Astrocyte (in vitro differentiated cells and primary cell): ENCODE data around the gene CSNK1D. TPM values are rescaled to one million over a fixed set of nuclear protein-coding genes. Genes with fewer than 3 reads are reported as not detected.

Experiments used
- DNase-seq: peaks from one replicate; pipeline ENCODE4 v3.0.0-alpha.2; 2010; ENCODE audit warnings: low read depth
- FAIRE-seq: peaks from 2 replicates; lab custom pipeline; 2011; peaks lifted over from hg19 to GRCh38; lab: Jason Lieb, UNC
- H2AFZ ChIP-seq: 2 replicates; pipeline ENCODE4 v1.6.0; 2012; ENCODE audit warnings: low read depth, low read length, inconsistent platforms
- H3K27ac ChIP-seq: 2 replicates; pipeline ENCODE4 v1.5.1; 2011; ENCODE audit warnings: low read depth, low read length, inconsistent platforms
- H3K27me3 ChIP-seq: 2 replicates; pipeline ENCODE4 v1.6.0; 2011; ENCODE audit warnings: low read length, inconsistent platforms; ENCODE audit not compliant: insufficient read depth
- H3K36me3 ChIP-seq: 2 replicates; pipeline ENCODE4 v1.5.1; 2011; ENCODE audit warnings: low read length, inconsistent platforms; ENCODE audit not compliant: insufficient read depth
- H3K4me1 ChIP-seq: 2 replicates; pipeline ENCODE4 v1.5.1; 2011; ENCODE audit warnings: low read length, inconsistent platforms; ENCODE audit not compliant: insufficient read depth
- H3K4me2 ChIP-seq: 2 replicates; pipeline ENCODE4 v1.6.0; 2012; ENCODE audit warnings: low read length, inconsistent platforms
- H3K4me3 ChIP-seq: 2 replicates; pipeline ENCODE4 v1.5.1; 2011; ENCODE audit warnings: low read depth, mild to moderate bottlenecking, low read length, inconsistent platforms; ENCODE audit not compliant: insufficient read depth
- H3K79me2 ChIP-seq: 2 replicates; pipeline ENCODE4 v1.6.0; 2012; ENCODE audit warnings: mild to moderate bottlenecking, low read length, inconsistent platforms; ENCODE audit not compliant: insufficient read depth
- H3K9ac ChIP-seq: 2 replicates; pipeline ENCODE4 v1.6.0; 2012; ENCODE audit warnings: mild to moderate bottlenecking, low read length, inconsistent platforms
- H3K9me3 ChIP-seq: 2 replicates; pipeline ENCODE4 v1.5.1; 2012; ENCODE audit warnings: low read depth, mild to moderate bottlenecking, low read length, inconsistent platforms; ENCODE audit not compliant: insufficient read depth
- H4K20me1 ChIP-seq: 2 replicates; pipeline ENCODE4 v1.6.0; 2012; ENCODE audit warnings: low read length, inconsistent platforms; ENCODE audit not compliant: insufficient read depth
- H3K27ac Mint-ChIP-seq: one replicate; pipeline ENCODE4 v1.8.0; 2021; ENCODE audit warnings: mild to moderate bottlenecking, mixed read lengths; ENCODE audit not compliant: unreplicated experiment
- H3K27me3 Mint-ChIP-seq: one replicate; pipeline ENCODE4 v1.8.0; 2021; ENCODE audit warnings: low read depth, mixed read lengths; ENCODE audit not compliant: unreplicated experiment
- H3K36me3 Mint-ChIP-seq: one replicate; pipeline ENCODE4 v1.8.0; 2021; ENCODE audit warnings: low read depth, mixed read lengths; ENCODE audit not compliant: unreplicated experiment
- H3K4me1 Mint-ChIP-seq: one replicate; pipeline ENCODE4 v1.8.0; 2021; ENCODE audit warnings: low read depth, mixed read lengths; ENCODE audit not compliant: unreplicated experiment
- H3K4me3 Mint-ChIP-seq: one replicate; pipeline ENCODE4 v1.8.0; 2021; ENCODE audit warnings: mild to moderate bottlenecking, moderate library complexity, mixed read lengths; ENCODE audit not compliant: unreplicated experiment
- H3K9me3 Mint-ChIP-seq: one replicate; pipeline ENCODE4 v1.8.0; 2021; ENCODE audit warnings: mild to moderate bottlenecking, mixed read lengths; ENCODE audit not compliant: unreplicated experiment
- EZH2 ChIP-seq: IDR thresholded peaks from 2 replicates; pipeline ENCODE4 v1.6.1; 2012; ENCODE audit warnings: mild to moderate bottlenecking, low read length, inconsistent platforms; ENCODE audit not compliant: insufficient read depth
- total RNA-seq: library from RNA; stranded (reverse); gene quantifications from 2 replicates; pipeline ENCODE4 v1.2.1, GENCODE V29; 2021
- TF ChIP-seq, protein P1 (sequence below): IDR thresholded peaks from 2 replicates; pipeline ENCODE4 v1.5.1; 2011; ENCODE audit warnings: low read depth, mild to moderate bottlenecking, inconsistent platforms, low read length, moderate library complexity; ENCODE audit not compliant: insufficient read depth

CSNK1D gene
- total RNA-seq, 1 donor from 2014 or later = 153 TPM

GRCh38 chr17:82226146-82226808 lies 47.2 kb downstream of the CSNK1D start:
- Mint-ChIP-seq H3K36me3 (no peaks in the 10 kb centered on the region), H3K4me1 (no peaks in the 10 kb centered on the region), H3K27me3 (no peaks in the 10 kb centered on the region), H3K4me3 (no peak overlapping the region), H3K9me3 (no peaks in the 10 kb centered on the region), H3K27ac (no peak overlapping the region)
- H3K79me2 ChIP-seq = peaks cover 23% of the 10 kb centered on the region
- no peaks in the 10 kb centered on the region for H3K9me3 ChIP-seq
- H3K4me3 ChIP-seq = no peak overlapping the region
- no peak overlapping the region for H3K27ac ChIP-seq
- no peaks in the 10 kb centered on the region for H3K27me3 ChIP-seq
- FAIRE-seq (no peak), DNase-seq (no peak)
- no peak overlapping the region for H3K4me2 ChIP-seq
- no peak overlapping the region for H2AFZ ChIP-seq
- peaks cover 16% of the 10 kb centered on the region for H3K4me1 ChIP-seq
- TF ChIP-seq, protein P1, sequence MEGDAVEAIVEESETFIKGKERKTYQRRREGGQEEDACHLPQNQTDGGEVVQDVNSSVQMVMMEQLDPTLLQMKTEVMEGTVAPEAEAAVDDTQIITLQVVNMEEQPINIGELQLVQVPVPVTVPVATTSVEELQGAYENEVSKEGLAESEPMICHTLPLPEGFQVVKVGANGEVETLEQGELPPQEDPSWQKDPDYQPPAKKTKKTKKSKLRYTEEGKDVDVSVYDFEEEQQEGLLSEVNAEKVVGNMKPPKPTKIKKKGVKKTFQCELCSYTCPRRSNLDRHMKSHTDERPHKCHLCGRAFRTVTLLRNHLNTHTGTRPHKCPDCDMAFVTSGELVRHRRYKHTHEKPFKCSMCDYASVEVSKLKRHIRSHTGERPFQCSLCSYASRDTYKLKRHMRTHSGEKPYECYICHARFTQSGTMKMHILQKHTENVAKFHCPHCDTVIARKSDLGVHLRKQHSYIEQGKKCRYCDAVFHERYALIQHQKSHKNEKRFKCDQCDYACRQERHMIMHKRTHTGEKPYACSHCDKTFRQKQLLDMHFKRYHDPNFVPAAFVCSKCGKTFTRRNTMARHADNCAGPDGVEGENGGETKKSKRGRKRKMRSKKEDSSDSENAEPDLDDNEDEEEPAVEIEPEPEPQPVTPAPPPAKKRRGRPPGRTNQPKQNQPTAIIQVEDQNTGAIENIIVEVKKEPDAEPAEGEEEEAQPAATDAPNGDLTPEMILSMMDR = no peak
- H3K9ac ChIP-seq = no peak overlapping the region
- peaks cover 13% of the 10 kb centered on the region for H4K20me1 ChIP-seq
- no peaks in the 10 kb centered on the region for H3K36me3 ChIP-seq

- Mint-ChIP-seq H3K4me3 (no peak overlapping the region), H3K36me3 (no peaks in the 10 kb centered on the region), H3K9me3 (no peaks in the 10 kb centered on the region), H3K27ac (no peak overlapping the region), H3K27me3 (no peaks in the 10 kb centered on the region), H3K4me1 (no peaks in the 10 kb centered on the region)
- no peak overlapping the region for H3K27ac ChIP-seq
- peaks cover 12% of the 10 kb centered on the region for H3K4me1 ChIP-seq
- H3K79me2 ChIP-seq = peaks cover 16% of the 10 kb centered on the region
- H3K4me3 ChIP-seq = no peak overlapping the region
- DNase-seq (no peak), FAIRE-seq (no peak)
- H4K20me1 ChIP-seq = peaks cover 11% of the 10 kb centered on the region
- no peak overlapping the region for H3K4me2 ChIP-seq
- no peak overlapping the region for H2AFZ ChIP-seq
- H3K9ac ChIP-seq = no peak overlapping the region
- no peaks in the 10 kb centered on the region for H3K9me3 ChIP-seq
- H3K27me3 ChIP-seq = no peaks in the 10 kb centered on the region
- no peaks in the 10 kb centered on the region for H3K36me3 ChIP-seq
- TF ChIP-seq, protein P1 = no peak
These were observed 48.0 kb downstream of the CSNK1D start for GRCh38 chr17:82225368-82226029.

GRCh38 chr17:82224666-82225065 lies 48.8 kb downstream of the CSNK1D start:
- Histone ChIP-seq H3K36me3 (no peaks in the 10 kb centered on the region), H3K9ac (no peak overlapping the region), H3K4me3 (no peak overlapping the region), H3K9me3 (no peaks in the 10 kb centered on the region), H3K27ac (no peak overlapping the region), H3K4me1 (peaks cover 4% of the 10 kb centered on the region), H4K20me1 (peaks cover 3% of the 10 kb centered on the region), H3K79me2 (peaks cover 7% of the 10 kb centered on the region), H2AFZ (no peak overlapping the region), H3K4me2 (no peak overlapping the region), H3K27me3 (no peaks in the 10 kb centered on the region)
- Mint-ChIP-seq H3K36me3 (no peaks in the 10 kb centered on the region), H3K9me3 (no peaks in the 10 kb centered on the region), H3K4me3 (no peak overlapping the region), H3K27me3 (no peaks in the 10 kb centered on the region), H3K4me1 (no peaks in the 10 kb centered on the region), H3K27ac (no peak overlapping the region)
- FAIRE-seq = no peak
- TF ChIP-seq, protein P1 = no peak
- no peak for TF ChIP-seq EZH2
- no peak for DNase-seq
